Bladder microvascular endothelial cell (primary cell): ENCODE measurements around the gene ZNF786. TPM values are rescaled to one million over a fixed set of nuclear protein-coding genes. Genes with fewer than 3 reads are reported as not detected.

ENCODE experiments used
- total RNA-seq: library from RNA; depleted of rRNA; stranded (reverse); fragments of >200 nt; gene quantifications from 2 replicates; pipeline ENCODE4 v1.2.3, GENCODE V29; 2014

ZNF786 gene, protein sequence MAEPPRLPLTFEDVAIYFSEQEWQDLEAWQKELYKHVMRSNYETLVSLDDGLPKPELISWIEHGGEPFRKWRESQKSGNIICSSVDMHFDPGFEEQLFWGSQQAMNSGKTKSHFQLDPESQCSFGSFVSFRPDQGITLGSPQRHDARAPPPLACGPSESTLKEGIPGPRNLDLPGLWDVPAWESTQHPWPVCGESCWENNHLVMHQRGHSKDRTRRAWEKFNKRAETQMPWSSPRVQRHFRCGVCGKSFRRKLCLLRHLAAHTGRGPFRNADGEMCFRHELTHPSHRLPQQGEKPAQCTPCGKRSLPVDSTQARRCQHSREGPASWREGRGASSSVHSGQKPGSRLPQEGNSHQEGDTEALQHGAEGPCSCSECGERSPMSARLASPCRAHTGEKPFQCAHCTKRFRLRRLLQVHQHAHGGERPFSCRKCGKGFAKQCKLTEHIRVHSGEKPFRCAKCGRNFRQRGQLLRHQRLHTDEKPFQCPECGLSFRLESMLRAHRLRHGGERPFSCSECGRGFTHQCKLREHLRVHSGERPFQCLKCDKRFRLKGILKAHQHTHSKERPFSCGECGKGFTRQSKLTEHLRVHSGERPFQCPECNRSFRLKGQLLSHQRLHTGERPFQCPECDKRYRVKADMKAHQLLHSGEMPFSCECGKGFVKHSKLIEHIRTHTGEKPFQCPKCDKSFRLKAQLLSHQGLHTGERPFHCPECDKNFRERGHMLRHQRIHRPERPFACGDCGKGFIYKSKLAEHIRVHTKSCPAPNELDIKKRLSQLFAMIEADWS
- 4.9 and 7.4 TPM in 2 replicates for total RNA-seq

GRCh38 chr7:149090397-149091195 lies at the start of gene ZNF786:
Gene ZNF786 (minus strand): TSS chr7:149090718. CDS start chr7:149090640, 78 bp downstream.

GRCh38 chr7:149125863-149126661 lies 35.5 kb upstream of the ZNF786 start, which contains the start of gene ZNF425:
Gene ZNF425 (minus strand): TSS chr7:149126324. CDS start chr7:149126213, 111 bp downstream.

DNA sequence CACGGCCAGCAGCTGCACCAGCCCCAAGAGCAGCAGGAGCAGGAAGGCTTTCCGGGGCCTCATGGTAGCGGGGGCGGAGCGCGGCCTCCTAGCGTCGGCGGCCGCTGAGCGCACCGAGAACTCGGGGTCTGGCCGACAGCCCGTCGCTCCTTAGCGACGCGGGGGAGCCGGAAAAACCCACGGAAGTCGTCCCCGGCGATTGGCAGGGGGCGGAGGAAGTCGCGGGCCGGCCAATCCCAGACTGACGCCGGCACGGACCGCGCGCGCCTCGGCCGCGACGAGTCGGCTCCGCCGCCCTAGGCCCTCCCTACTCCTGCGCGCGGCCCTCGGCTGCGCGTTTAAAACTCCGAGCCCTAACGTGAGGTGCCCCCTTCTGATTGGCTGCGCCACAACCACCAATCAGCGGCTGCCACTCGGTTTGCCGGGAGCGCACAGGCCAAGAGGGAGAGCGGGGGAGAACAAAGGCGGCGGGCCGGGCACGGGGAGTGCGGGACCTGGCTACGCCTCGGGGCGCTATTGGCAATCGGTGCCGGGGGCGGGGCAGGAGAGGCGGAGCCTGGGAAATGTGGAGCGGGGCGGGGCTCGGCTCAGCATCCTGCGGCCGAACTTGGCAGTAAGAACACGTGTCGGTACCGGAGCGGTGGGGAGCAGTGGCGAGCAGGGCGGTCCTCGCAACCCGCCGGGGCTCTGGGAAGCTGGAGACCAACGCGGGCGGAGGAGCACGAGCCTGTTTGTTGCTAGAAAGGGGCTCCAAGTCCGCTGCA lies 62.0 kb downstream of the ZNF786 start, which contains the start of gene PDIA4:
PDIA4 (minus strand) TSS at position 160 of the 764 bp plus-strand sequence; CDS start at position 63, 97 bp downstream.

Other genes starting within 250 kb of the ZNF786 start
- 11.0 and 15.9 TPM in 2 replicates for gene EZH2, start 206.4 kb downstream of the ZNF786 start, total RNA-seq
- gene PDIA4, start 62.2 kb downstream of the ZNF786 start, total RNA-seq, result 232 and 246 TPM in 2 replicates
- gene ZNF425, start 35.6 kb upstream of the ZNF786 start, total RNA-seq, result 1.3 and 2.1 TPM in 2 replicates
- 3.2 and 7.6 TPM in 2 replicates for gene ZNF398, start 56.7 kb upstream of the ZNF786 start, total RNA-seq
- 22.3 and 45.0 TPM in 2 replicates for gene ZNF282, start 104.8 kb upstream of the ZNF786 start, total RNA-seq
- 2.9 and 4.5 TPM in 2 replicates for gene ZNF212, start 148.9 kb upstream of the ZNF786 start, total RNA-seq
- gene ZNF783, start 171.5 kb upstream of the ZNF786 start, total RNA-seq, result 3.9 and 6.8 TPM in 2 replicates